HG02759 (cell line): ENCODE data around the gene MTHFSD.

ENCODE experiments used
- ATAC-seq: cut with Tn5 transposase; IDR thresholded peaks from one replicate; pipeline ENCODE4 v1.9.1; 2021; ENCODE audit warnings: mild to moderate bottlenecking, moderate library complexity; ENCODE audit not compliant: unreplicated experiment

Gene MTHFSD

DNA sequence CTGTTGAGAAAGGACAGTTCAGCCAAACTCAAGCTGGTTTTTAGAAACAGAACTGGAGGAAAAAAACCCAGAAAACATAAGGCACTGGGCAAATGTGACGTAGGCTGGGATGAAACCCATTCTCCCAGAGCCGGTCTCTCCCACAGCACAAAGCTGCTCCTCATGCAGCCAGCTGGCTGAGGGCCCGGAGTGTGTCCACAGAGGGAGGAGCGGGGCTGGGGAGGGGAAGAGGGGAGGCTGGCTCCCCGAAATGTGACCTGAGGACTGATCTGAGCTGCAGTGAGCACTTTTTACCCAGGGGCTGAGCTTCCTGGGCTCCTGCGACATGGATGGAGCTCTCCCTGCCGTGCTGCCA lies 23.9 kb downstream of the MTHFSD start:
- no peak for ATAC-seq

DNA sequence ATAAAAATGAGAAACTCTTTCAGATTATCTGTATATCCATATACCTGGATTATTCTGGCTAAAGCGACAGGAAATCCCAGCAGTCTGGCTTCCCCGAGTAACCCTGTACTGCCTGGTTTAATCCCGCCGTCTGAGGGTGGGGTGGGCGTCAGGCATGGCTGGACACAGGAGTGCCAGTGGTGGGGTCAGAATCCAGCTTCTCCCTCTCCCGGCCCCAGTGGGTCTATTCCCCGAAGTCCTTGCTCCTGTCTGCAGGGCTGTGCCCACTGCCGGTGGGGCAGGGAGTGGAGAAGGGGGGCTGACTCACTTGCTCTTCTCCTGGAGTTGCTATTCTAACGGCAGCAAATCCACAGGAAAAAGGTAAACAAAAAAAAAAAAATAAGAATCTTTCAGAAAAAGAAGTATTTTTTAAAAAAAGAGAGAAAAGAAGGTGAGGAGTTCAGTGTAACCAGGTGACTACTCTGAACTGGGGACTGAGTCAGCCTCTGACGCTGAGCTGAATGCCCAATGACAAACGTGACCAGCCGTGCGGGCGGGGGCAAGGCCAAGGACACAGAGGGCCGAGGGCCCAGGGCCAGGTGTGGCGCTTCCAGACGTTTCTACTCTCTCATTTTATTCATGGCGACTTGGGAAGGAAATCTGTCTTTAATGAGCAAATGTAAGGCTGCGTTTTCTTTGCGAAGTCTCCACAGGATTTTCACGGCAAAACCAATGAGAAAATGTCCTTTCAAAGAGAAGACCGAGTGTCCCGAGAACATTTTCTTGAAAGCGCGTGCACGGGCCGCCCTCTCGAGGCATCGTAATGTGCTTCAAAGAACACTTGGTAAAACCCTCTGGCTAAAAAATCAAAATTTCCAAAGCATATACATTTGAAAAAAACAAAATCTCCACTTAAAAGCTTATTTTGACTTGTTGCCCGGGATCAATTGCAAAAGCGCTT lies 24.5 kb downstream of the MTHFSD start:
- no peak for ATAC-seq

GRCh38 chr16:86529160-86529559 lies 25.9 kb downstream of the MTHFSD start:
- no peak for ATAC-seq

GRCh38 chr16:86528061-86528929 lies 26.7 kb downstream of the MTHFSD start:
- no peak for ATAC-seq

- no peak for ATAC-seq
Measured at GRCh38 chr16:86527366-86527765, 27.7 kb downstream of the MTHFSD start.

GRCh38 chr16:86525696-86526095 lies 29.3 kb downstream of the MTHFSD start:
- no peak for ATAC-seq

DNA sequence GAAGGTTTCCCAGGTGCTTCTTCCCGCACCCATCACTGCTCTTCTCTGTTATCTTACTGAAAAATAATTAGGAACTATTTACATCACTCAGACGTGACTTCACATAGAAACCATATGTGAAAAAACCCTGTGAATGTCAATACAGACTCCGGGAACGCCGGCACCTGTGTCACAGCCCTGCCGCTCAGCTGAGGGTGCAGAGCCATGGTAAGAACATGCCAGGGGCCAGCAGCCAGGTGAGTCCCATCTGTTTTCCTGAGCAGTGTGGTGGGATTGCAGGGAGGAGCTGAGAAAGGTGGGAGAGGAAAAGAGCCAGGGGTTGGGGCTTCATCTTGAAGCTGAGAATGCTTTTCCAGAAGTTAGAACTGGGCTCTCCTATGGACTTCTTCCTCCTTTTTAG lies 31.0 kb downstream of the MTHFSD start:
- no peak for ATAC-seq

DNA sequence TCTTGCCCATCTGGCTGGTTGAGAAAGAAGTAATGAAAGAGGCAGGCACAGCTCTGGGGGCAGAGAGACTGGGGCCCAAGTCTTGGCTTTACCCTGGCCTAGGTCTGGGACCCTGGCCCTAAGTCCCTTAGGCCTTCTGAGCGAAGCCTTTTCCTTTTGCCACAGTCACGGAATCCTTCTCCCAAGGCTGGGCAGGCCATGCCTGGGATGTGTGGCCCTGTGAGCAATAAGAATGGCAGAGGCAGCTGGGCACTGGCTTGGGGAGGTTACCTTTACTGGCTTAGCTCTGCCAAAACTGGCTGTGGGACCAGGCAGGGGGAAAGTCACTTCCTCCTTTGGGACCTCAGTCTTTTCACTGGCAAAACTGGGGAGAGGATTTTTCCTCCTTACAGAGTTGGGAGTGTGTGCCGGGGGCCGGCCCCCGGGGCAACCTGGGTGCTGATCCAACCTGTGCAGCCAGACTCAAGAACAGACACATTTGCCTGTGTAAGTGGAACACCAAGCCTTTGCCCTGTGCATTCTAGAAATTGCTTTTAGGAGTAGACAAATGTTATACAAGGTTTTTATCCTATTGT lies 31.8 kb downstream of the MTHFSD start:
- ATAC-seq, result no peak

DNA sequence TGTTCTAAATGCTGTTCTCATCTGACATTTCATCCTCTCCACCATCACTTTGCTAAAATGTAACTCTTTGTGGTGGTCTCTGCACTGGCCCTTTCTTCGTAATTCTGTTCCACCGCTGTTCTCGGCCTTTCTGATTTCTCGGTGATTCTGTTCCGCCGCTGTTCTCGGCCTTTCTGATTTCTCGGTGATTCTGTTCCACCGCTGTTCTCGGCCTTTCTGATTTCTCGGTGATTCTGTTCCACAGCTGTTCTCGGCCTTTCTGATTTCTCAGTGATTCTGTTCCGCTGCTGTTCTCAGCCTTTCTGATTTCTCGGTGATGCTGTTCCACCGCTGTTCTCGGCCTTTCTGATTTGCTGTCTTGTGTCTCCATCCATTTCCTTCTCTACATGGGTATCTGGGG lies 32.4 kb downstream of the MTHFSD start:
- no peak for ATAC-seq

DNA sequence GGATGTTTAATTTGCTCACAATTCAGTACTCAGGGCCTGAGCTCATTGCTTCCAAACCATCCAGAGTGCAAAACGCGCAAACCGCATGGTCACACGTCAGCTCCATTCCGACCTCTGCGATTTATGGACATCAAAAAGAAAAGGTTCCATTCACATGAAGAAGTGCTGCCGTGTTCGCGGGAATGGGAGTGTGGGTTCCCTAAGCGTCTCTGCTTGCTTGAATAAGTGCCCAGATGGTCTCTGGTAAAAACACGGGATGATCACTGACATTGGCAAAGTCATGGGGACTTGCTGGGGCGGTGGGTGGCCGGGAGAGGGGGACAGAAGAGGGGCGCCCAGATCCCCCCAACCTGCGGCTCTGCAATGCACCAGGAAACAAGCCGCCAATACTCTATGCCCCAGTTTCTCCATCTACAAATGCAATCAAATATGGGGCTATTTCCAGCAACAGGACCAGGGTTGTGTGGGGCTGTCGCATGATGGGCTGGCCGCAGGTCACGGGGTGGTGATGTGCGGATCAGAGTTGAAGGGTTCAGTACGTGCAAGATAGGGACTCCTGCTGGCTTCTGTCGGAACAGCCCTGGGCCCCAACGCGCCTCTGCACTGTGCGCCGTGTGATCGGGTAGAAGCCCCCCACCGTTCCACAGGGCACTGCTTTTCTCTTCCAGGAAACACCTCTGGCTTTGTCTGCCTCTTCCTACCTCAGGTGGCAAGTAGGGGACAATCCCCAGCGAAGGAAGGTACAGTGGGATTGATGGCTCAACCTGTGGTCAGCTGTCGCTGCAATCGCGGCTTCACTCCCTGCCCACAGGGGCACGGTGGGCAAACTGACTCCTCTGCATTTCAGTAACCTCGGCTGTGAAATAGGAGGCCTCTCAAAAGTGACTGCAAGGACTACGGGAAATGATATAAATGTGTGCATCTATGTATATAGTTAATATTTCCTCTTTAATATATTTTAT lies 33.5 kb downstream of the MTHFSD start:
- ATAC-seq, result no peak

- no peak for ATAC-seq
Measured at GRCh38 chr16:86520317-86521210, 34.5 kb downstream of the MTHFSD start.

DNA sequence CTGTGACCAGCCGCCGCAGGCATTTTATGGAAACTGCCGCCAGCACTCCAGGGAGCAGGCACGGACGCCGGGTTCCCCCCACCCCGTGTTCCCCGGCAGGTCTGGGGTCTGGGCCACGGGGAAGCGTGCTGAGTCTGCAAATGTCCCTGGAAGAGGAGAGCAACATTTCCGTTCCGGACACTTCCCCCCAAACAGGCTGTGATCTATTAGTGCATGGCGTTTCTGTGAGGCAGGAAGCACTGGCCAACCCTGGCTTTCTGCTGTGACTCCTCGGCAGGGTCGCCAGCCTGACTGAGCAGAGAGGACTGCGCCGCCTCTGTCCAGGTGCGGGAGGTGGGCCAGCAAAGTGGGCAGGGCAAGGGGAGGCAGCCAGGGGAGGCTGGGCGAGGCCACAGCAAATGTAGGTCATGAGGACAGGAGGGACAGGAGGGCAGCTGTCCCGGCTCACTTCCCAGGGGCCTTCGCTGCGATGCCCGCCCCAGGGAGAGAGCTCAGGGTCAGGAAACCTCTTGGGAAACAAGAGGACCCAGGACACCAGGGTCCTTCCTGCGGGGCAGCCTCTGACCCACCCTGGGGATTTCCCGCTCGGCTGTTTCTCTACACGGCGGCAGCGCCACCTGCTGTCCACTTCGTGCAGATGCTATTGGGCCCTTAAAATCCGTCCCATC lies 35.3 kb downstream of the MTHFSD start:
- no peak for ATAC-seq

DNA sequence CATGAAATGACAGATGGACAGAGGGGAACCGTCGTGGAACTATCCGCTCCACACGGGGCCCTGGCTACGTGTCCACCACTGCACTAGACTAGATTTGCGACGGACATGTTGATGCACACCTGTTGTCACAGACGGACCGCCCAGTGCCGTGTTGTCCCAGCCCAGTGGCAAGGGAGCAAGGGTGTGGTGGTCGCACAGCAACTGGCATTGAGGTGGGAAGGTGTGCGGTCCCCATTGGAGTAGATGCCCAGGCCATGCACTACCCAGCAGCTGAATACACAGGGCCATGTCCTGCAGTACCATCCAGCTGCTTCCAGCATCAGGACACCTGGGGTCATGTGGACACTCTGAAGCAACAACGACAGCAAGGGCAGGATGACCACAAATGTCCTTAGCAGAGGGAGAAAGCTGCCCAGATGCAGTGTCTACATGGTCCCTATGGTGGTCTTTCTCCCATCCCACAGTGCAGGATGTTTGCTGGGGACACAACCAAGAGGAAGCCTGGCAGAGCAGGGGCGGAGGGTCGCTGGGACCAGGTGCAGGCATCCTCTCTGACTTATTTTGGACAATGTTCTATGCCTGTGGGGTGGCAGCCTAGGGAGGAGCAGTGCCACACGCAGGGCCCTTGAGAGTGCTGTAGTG lies 35.9 kb downstream of the MTHFSD start:
- ATAC-seq, result no peak

DNA sequence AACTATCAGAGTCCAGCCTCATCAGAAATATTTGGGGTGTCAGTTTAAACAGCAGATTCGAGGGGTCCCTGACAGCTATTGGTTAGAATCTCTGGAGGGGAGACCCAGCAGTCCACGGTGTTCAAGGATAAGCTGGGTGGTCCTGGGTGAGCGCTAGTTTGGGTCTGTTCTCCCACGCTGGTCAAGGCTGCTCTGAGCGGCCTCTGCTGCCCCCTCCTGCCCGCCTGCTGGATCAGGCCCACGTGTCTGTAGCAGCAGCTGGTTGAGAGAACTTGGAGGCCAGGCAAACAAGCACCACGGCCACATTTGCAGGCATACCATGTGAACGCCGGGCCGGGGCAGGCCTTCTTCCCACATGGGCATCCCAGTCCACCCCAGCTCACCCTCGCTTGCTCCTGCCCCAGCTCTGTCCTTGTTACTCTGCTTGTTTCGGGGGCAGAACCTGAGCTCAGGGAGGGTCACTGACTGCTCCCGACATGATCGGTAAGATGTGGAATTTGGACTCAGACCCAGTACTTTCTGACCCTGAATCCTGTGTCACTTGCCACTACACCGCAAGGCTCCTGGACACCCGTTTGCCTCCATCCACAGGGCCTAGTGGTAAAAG lies 37.3 kb downstream of the MTHFSD start:
- no peak for ATAC-seq

DNA sequence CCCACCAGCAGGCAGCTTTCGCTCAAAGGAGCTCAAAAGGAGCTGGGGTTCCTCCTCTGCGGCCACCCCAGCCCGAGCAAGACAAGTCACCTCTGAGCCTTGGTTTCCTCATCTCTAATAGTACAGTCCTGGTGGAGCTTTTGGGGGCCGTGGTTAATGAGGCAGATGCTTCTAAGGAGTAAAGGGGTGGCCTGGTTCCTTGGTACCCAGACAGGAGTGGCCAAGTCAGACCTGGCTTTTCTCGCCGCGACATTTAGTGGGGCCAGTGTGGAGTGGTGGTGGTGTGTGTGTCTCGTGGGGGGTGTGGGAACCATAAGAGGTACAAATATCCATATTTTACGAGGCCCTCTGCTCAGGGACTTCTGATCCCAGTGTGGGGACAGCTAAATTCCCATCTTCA lies 38.0 kb downstream of the MTHFSD start:
- ATAC-seq, result no peak

- no peak for ATAC-seq
Measured at GRCh38 chr16:86516623-86517003, 38.4 kb downstream of the MTHFSD start.

DNA sequence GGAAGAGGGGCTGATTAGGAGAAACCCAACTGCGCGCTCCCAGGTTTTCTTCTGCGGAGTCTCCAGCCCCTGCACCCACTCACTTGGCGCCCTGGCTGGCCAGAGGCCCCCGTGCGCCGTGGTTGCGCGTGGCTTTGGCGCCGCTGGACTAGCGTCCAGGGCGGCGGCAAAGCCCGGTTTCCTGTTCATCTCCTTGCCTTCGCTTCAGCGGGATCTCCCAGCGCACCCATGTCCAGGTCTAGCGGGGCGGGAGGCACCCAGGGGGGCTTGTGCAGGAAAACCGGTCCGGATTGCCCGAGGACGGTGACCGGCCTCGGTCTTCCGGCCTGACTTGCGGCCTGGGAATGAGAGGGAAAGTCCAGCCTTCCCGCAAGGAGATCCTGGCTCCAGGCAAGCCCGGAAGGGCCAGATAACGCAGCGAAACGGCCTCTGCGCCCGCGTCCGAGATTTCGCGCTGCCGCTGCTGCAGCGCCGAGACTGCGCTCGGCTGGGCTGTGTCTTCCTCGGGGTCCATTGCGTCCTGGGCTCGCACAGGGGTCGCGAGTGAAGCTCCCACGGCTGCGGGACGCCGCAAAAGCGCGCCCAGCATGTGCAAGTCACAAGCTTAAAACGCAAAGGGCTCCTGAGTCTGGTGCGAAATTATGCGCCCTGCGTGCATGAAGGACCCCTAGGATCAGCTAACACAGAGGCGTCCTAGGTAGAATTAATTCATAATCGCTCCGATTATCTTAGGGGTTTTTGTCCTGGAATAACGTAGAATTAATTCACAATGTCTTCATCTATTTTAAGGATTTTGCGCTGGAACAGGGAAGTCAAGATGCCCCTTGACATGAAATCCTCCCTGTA lies 39.0 kb downstream of the MTHFSD start:
- ATAC-seq, result no peak
